Neutrophil (primary cell): ENCODE results near the gene CLCN1.

Experiments
- H3K27ac ChIP-seq: fragments of 200-600 bp; sonication (generic); 2 replicates; pipeline ENCODE4 v1.5.1; 2016; ENCODE audit warnings: mild to moderate bottlenecking, moderate library complexity
- H3K27me3 ChIP-seq: fragments of 200-600 bp; sonication (generic); 2 replicates; pipeline ENCODE4 v1.6.0; 2016; ENCODE audit warnings: mild to moderate bottlenecking
- H3K36me3 ChIP-seq: fragments of 200-600 bp; sonication (generic); 2 replicates; pipeline ENCODE4 v1.5.1; 2017
- H3K4me1 ChIP-seq, 2 experiments: fragments of 200-600 bp in 1 of 2; sonication (generic) in 1 of 2; 1 replicate in 1 of 2; 2 replicates in 1 of 2; pipeline versions ENCODE4 v1.5.1 to v1.6.1; 2013 to 2016; ENCODE audit warnings: low read depth in 1 of 2, low read length in 1 of 2, mild to moderate bottlenecking in 1 of 2, moderate library complexity in 1 of 2; ENCODE audit not compliant: control insufficient read depth in 1 of 2, insufficient read depth in 1 of 2
- H3K4me3 ChIP-seq, 2 experiments: fragments of 200-600 bp in 1 of 2; sonication (generic) in 1 of 2; 1 replicate in 1 of 2; 2 replicates in 1 of 2; pipeline ENCODE4 v1.5.1; 2013 to 2016; ENCODE audit warnings: low read depth in 1 of 2, low read length in 1 of 2, mild to moderate bottlenecking in 1 of 2, moderate library complexity in 1 of 2
- H3K9me3 ChIP-seq: fragments of 200-600 bp; sonication (generic); 2 replicates; pipeline ENCODE4 v1.5.1; 2016
- CTCF ChIP-seq: fragments of 200-600 bp; sonication (generic); IDR thresholded peaks from 2 replicates; pipeline ENCODE4 v1.5.1; 2016; ENCODE audit warnings: antibody characterized with exemption

CLCN1 gene

GRCh38 chr7:143345428-143345900 is 29.6 kb downstream of the CLCN1 start:
- H3K4me1 ChIP-seq, result peaks cover 9 to 12% of the 10 kb centered on the region in 2 experiments
- peak overlapping the region; percentile 29 to 57 for H3K4me3 ChIP-seq
- no peaks in the 10 kb centered on the region for H3K36me3 ChIP-seq
- peaks cover 3% of the 10 kb centered on the region for H3K27me3 ChIP-seq
- H3K27ac ChIP-seq, result peak overlapping the region; percentile 23
- H3K9me3 ChIP-seq, result no peaks in the 10 kb centered on the region
- peak; percentile 73 for TF ChIP-seq CTCF

- peak; percentile 44 for TF ChIP-seq CTCF
- Histone ChIP-seq H3K36me3 (no peaks in the 10 kb centered on the region), H3K4me1 (peaks cover 9 to 12% of the 10 kb centered on the region in 2 experiments), H3K27me3 (peaks cover 3% of the 10 kb centered on the region), H3K27ac (peak overlapping the region; percentile 23), H3K9me3 (no peaks in the 10 kb centered on the region), H3K4me3 (peak overlapping the region in 1 of 2 experiments; percentile 57)
Observed at GRCh38 chr7:143346018-143346417, 30.1 kb downstream of the CLCN1 start.

GRCh38 chr7:143347950-143348349 is 32.0 kb downstream of the CLCN1 start:
- TF ChIP-seq CTCF, result no peak
- H3K36me3 ChIP-seq, result no peaks in the 10 kb centered on the region
- H3K27ac ChIP-seq, result no peak overlapping the region
- H3K4me1 ChIP-seq, result peaks cover 9 to 12% of the 10 kb centered on the region in 2 experiments
- H3K4me3 ChIP-seq, result no peak overlapping the region
- H3K9me3 ChIP-seq, result no peaks in the 10 kb centered on the region
- peaks cover 3% of the 10 kb centered on the region for H3K27me3 ChIP-seq

- H3K4me1 ChIP-seq, result peaks cover 0 to under 1% of the 10 kb centered on the region in 2 experiments
- no peak for TF ChIP-seq CTCF
- H3K4me3 ChIP-seq, result no peak overlapping the region
- no peak overlapping the region for H3K27ac ChIP-seq
- H3K36me3 ChIP-seq, result no peaks in the 10 kb centered on the region
- no peaks in the 10 kb centered on the region for H3K9me3 ChIP-seq
- no peaks in the 10 kb centered on the region for H3K27me3 ChIP-seq
Observed at GRCh38 chr7:143351060-143351459, 35.1 kb downstream of the CLCN1 start.

GRCh38 chr7:143351574-143351973 is 35.7 kb downstream of the CLCN1 start:
- no peak for TF ChIP-seq CTCF
- Histone ChIP-seq H3K27me3 (no peaks in the 10 kb centered on the region), H3K9me3 (no peaks in the 10 kb centered on the region), H3K4me1 (no peaks in the 10 kb centered on the region), H3K27ac (no peak overlapping the region), H3K4me3 (no peak overlapping the region), H3K36me3 (no peaks in the 10 kb centered on the region)

GRCh38 chr7:143352531-143353002 is 36.7 kb downstream of the CLCN1 start:
- no peak for TF ChIP-seq CTCF
- Histone ChIP-seq H3K4me3 (no peak overlapping the region), H3K27me3 (peaks cover under 1% of the 10 kb centered on the region)

More at GRCh38 chr7:143352531-143353002, 36.7 kb downstream of the CLCN1 start:
- Histone ChIP-seq H3K4me1 (no peaks in the 10 kb centered on the region), H3K36me3 (no peaks in the 10 kb centered on the region), H3K27ac (no peak overlapping the region), H3K9me3 (no peaks in the 10 kb centered on the region)
